ENCODE measurements around the gene SCRT2. TPM values are rescaled to one million over a fixed set of nuclear protein-coding genes. Genes with fewer than 3 reads are reported as not detected.

Gene SCRT2
- total RNA-seq, 1 donor from 2014 or later, result not detected

DNA sequence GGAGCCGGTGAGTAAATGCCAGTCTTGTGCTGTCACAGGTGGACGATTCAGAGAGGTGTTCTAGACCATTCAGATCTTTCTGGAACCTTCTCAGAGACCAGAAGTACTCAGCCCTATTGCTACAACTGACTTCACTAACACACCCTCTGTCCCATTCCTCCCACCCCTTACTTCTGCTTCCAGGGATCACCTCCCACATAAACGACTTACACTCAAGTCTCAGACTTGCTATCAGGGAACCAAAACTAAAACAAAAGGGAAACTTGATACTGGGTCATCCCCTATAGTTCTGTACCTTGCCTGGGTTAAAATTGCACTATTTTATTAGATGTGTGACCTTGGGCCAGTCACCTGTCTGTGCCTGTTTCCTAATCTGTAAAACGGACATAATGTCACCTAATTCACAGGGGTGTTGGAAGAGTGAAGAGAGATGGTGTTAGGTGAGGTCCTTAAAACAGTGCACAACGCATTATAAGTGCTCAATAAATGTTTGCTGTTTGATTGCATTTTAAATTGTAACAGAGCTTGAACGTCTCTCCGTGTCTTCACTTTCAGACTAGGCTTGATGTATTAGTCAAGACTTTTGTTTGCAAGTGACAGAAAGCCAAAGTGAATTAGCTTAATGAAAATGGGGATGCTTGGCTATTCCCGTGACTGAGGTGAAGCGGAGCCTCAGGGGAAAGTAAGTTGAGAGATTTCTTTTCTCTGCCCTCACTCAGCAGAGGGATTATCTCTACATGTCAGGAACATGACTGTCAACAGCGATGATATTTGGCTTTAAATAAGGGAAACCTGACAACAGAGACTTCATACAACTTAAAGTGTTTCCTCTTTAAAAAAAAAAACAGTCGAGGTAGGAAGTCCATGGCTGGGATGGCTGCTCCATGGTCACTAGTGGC, 19.6 kb downstream of the SCRT2 start:
- Histone ChIP-seq H3K36me3 (peaks cover 3% of the 10 kb centered on the region), H3K27ac (replicated peaks) (no peak overlapping the region), H3K4me3 (no peak overlapping the region), H3K9me3 (replicated peaks) (no peaks in the 10 kb centered on the region), H3K4me1 (peaks cover 34% of the 10 kb centered on the region), H3K27me3 (ENCODE audit: low read depth) (peaks cover 20% of the 10 kb centered on the region)
- DNase-seq, result no peak
- TF ChIP-seq CTCF (IDR thresholded peaks at IDR 0.05; ENCODE audit: borderline replicate concordance), result no peak
- intact Hi-C loops (cut with micrococcal nuclease), result no loop called here

DNA sequence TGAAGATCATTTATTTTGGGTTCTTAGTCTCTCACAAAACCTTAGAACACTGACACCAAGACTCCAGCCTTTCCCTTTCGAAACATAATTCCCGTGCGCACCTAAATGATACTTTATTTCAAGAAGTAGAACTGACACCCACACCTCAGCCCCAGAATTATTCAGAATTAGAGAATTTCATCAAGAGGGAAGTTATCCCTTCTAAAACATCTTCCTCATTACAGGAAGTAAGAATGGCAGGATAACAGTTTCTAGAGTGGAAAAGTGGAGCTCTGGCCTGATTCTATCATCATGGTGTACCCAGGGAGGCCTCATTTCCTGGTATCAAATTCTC, 21.2 kb downstream of the SCRT2 start:
- no peak for TF ChIP-seq CTCF (IDR thresholded peaks at IDR 0.05; ENCODE audit: borderline replicate concordance)
- intact Hi-C loops (cut with micrococcal nuclease), result no loop called here
- H3K36me3 ChIP-seq, result peaks cover 19% of the 10 kb centered on the region
- H3K27ac ChIP-seq (replicated peaks), result peak overlapping the region; percentile 96
- peaks cover 7% of the 10 kb centered on the region for H3K27me3 ChIP-seq (ENCODE audit: low read depth)
- no peak for DNase-seq
- peaks cover 44% of the 10 kb centered on the region for H3K4me1 ChIP-seq
- no peaks in the 10 kb centered on the region for H3K9me3 ChIP-seq (replicated peaks)
- H3K4me3 ChIP-seq, result peak overlapping the region; percentile 86

- DNase-seq, result no peak
- no peak for TF ChIP-seq CTCF (IDR thresholded peaks at IDR 0.05; ENCODE audit: borderline replicate concordance)
- intact Hi-C loops (cut with micrococcal nuclease), result no loop called here
- Histone ChIP-seq H3K4me1 (peaks cover 44% of the 10 kb centered on the region), H3K36me3 (peaks cover 24% of the 10 kb centered on the region), H3K9me3 (replicated peaks) (no peaks in the 10 kb centered on the region), H3K27ac (replicated peaks) (peak overlapping the region; percentile 96), H3K27me3 (ENCODE audit: low read depth) (peaks cover 2% of the 10 kb centered on the region), H3K4me3 (peak overlapping the region; percentile 86)
Observed at GRCh38 chr20:653590-654416, 21.8 kb downstream of the SCRT2 start.

GRCh38 chr20:653110-653589, 22.5 kb downstream of the SCRT2 start, which contains the start of gene SRXN1:
Gene SRXN1 (minus strand): TSS chr20:653200. CDS start chr20:653185, 15 bp downstream.
- H3K36me3 ChIP-seq, result peaks cover 31% of the 10 kb centered on the region
- H3K27me3 ChIP-seq (ENCODE audit: low read depth), result no peaks in the 10 kb centered on the region
- no peaks in the 10 kb centered on the region for H3K9me3 ChIP-seq (replicated peaks)
- peak; percentile 73 for TF ChIP-seq CTCF (IDR thresholded peaks at IDR 0.05; ENCODE audit: borderline replicate concordance)
- H3K4me3 ChIP-seq, result peak within 1 kb of the TSS; percentile 86
- intact Hi-C loops (cut with micrococcal nuclease), result no loop called here
- H3K4me1 ChIP-seq, result peaks cover 44% of the 10 kb centered on the region
- DNase-seq, result peak; percentile 94
- peak within 1 kb of the TSS; percentile 96 for H3K27ac ChIP-seq (replicated peaks)

DNA sequence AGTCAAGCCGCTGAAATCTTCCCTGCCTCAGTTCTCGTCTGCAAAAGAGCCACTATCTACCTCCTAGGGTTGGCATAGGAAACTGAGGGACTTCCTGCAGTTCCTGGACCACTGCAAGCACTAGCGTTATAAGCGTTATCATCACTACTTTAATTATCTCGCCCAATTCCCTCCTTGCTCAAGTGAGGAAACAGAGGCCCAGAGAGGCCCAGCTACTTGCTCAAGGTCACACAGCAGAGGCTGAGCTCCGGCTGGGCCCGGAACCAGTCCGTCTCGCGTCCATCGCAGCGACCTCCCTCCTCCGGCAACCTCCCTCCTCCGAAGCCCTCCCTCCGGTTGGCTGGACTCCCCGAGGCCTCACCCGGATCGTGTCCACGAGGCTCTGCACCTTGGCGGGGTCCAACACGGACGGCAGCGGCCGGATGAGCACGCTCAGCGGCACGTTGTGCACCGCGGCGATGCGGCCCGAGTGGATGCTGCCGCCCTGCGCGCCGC, 22.9 kb downstream of the SCRT2 start:
- peak overlapping the region; percentile 96 for H3K27ac ChIP-seq (replicated peaks)
- DNase-seq, result no peak
- H3K4me1 ChIP-seq, result peaks cover 47% of the 10 kb centered on the region
- TF ChIP-seq CTCF (IDR thresholded peaks at IDR 0.05; ENCODE audit: borderline replicate concordance), result no peak
- H3K27me3 ChIP-seq (ENCODE audit: low read depth), result no peaks in the 10 kb centered on the region
- peak overlapping the region; percentile 86 for H3K4me3 ChIP-seq
- H3K9me3 ChIP-seq (replicated peaks), result peaks cover 3% of the 10 kb centered on the region
- intact Hi-C loops (cut with micrococcal nuclease), result no loop called here
- H3K36me3 ChIP-seq, result peaks cover 36% of the 10 kb centered on the region

Measured in left ventricle myocardium inferior (tissue), 1 donor.